Spleen (tissue), 11 donors: Measurements from ENCODE around the gene LMOD2. TPM values are rescaled to one million over a fixed set of nuclear protein-coding genes. Genes with fewer than 3 reads are reported as not detected.

Experiments
- DNase-seq: peaks from one replicate; pipeline ENCODE4 v3.0.0-alpha.2; 2020
- H3K27ac ChIP-seq, 8 donors: fragments of 200-600 bp; sonication (generic) in 7 of 8; 1 replicate in 4 of 8; 2 replicates in 4 of 8; pipeline versions ENCODE4 v1.5.0 to v1.8.0; 2016 to 2021; ENCODE audit warnings: inconsistent platforms in 4 of 8, mild to moderate bottlenecking in 4 of 8, moderate library complexity in 1 of 8
- H3K27me3 ChIP-seq, 7 donors: fragments of 200-600 bp; sonication (generic) in 6 of 7; replicated peaks in 1 of 7; 1 replicate in 4 of 7; 2 replicates in 3 of 7; pipeline versions ENCODE4 v1.5.0 to v1.8.0; 2016 to 2021; ENCODE audit warnings: inconsistent platforms in 3 of 7, mild to moderate bottlenecking in 1 of 7
- H3K36me3 ChIP-seq, 6 donors: fragments of 200-600 bp; sonication (generic) in 5 of 6; 1 replicate in 4 of 6; 2 replicates in 2 of 6; pipeline versions ENCODE4 v1.5.0 to v1.8.0; 2016 to 2021; ENCODE audit warnings: inconsistent platforms in 2 of 6
- H3K4me1 ChIP-seq, 6 donors: fragments of 200-600 bp; sonication (generic) in 5 of 6; 1 replicate in 3 of 6; 2 replicates in 3 of 6; pipeline versions ENCODE4 v1.5.0 to v1.8.0; 2016 to 2021; ENCODE audit warnings: inconsistent platforms in 3 of 6
- H3K4me3 ChIP-seq, 8 donors: fragments of 200-600 bp; sonication (generic) in 7 of 8; 1 replicate in 4 of 8; 2 replicates in 4 of 8; pipeline versions ENCODE4 v1.5.0 to v1.8.0; 2016 to 2021; ENCODE audit warnings: inconsistent platforms in 4 of 8, mild to moderate bottlenecking in 4 of 8, moderate library complexity in 2 of 8
- H3K9me3 ChIP-seq, 8 donors: fragments of 200-600 bp; sonication (generic) in 7 of 8; 1 replicate in 4 of 8; 2 replicates in 4 of 8; pipeline versions ENCODE4 v1.5.0 to v1.8.0; 2016 to 2021; ENCODE audit warnings: inconsistent platforms in 4 of 8
- POLR2A ChIP-seq, 3 donors: fragments of 450-650 bp; IDR thresholded peaks; one replicate each; pipeline ENCODE4 v1.5.1; 2017; ENCODE audit warnings: antibody characterized with exemption in 3 of 3, mild to moderate bottlenecking in 1 of 3
- POLR2AphosphoS5 ChIP-seq, 3 donors: sonication (generic); formaldehyde crosslinking; IDR thresholded peaks; one replicate each; pipeline ENCODE4 v1.5.1; 2017; ENCODE audit warnings: antibody characterized with exemption in 3 of 3
- WGBS, 5 donors: extraction: QIAGEN DNeasy Blood & Tissue Kit in 3 of 5; methylation state at CpG; one replicate each; pipeline versions ENCODE4 v1.1.5 to v1.1.7; 2013 to 2018; 5-methylcytosine and 5-hydroxymethylcytosine counted together
- intact Hi-C: fragments of 100-400 bp; cut with DNase I; formaldehyde crosslinking; loops from one replicate; pipeline ENCODE4 v1.15.0; 2023; ENCODE audit warnings: low total_unique reads
- polyA plus RNA-seq, 3 donors: library from polyadenylated mRNA; stranded (reverse); fragments of 200-250 nt; gene quantifications; one replicate each; pipeline ENCODE4 v1.2.1, GENCODE V29; 2013
- total RNA-seq, 7 donors: library from RNA; depleted of rRNA in 3 of 7; stranded (reverse); fragments of >200 nt in 3 of 7; fragmentation: NEBNext Ultra II Directional in 4 of 7; extraction: Animal tissue kit (Norgen Biotek cat#: 25700) in 4 of 7; gene quantifications; one replicate each; pipeline versions ENCODE4 v1.1.0 to v1.2.1, GENCODE V29; 2016 to 2021
- TF ChIP-seq, protein P1 (sequence below), 11 experiments: fragments of 200-600 bp in 7 of 11; fragments of 450-650 bp in 4 of 11; sonication (generic) in 4 of 11; IDR thresholded peaks in 8 of 11; conservative IDR thresholded peaks in 3 of 11; 1 replicate in 7 of 11; 2 replicates in 4 of 11; pipeline versions ENCODE4 v1.4.0 to v1.8.0; 2016 to 2021; ENCODE audit warnings: antibody characterized with exemption in 11 of 11, inconsistent platforms in 4 of 11, mild to moderate bottlenecking in 1 of 11
- donor health status: healthy with polysubstance abuse.
- donor health status: DM: no; HTN: no; CAD: no; lungs with moderate emphysema.
- donor health status: DM: no; HTN: no; CAD: no.
- donor health status: Bipolar disorder and iron deficiency.
- donor health status: healthy.
- donor health status: DM: no; HTN: no; CAD: no.
- donor health status: DM: yes; HTN: yes; CAD: no.

Gene LMOD2
- total and polyA plus RNA-seq, 10 donors = 0.03 TPM; not detected in 9

DNA sequence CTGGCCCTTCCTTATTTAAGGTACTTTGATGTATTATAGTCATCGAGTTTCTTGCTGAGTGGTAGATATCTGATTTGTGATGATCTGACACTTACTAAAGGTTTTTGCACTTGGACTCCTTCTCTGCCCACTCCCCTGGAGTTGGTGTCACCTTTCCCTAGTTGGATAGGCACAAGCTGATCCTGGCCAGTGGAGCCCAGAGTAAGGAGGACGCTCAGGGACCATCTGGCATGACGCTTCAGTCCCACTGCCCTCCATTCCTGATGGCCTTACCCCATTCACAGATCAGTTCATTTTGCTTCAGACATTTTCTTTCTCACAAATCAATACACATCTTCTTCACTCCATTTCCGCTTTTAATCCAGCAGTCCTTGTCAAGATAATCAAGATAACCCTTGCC lies 34.0 kb upstream of the LMOD2 start:
- TF ChIP-seq POLR2A (IDR thresholded peaks at IDR 0.05) (no peak), POLR2AphosphoS5 (IDR thresholded peaks at IDR 0.05) (no peak)
- TF ChIP-seq, protein P1, sequence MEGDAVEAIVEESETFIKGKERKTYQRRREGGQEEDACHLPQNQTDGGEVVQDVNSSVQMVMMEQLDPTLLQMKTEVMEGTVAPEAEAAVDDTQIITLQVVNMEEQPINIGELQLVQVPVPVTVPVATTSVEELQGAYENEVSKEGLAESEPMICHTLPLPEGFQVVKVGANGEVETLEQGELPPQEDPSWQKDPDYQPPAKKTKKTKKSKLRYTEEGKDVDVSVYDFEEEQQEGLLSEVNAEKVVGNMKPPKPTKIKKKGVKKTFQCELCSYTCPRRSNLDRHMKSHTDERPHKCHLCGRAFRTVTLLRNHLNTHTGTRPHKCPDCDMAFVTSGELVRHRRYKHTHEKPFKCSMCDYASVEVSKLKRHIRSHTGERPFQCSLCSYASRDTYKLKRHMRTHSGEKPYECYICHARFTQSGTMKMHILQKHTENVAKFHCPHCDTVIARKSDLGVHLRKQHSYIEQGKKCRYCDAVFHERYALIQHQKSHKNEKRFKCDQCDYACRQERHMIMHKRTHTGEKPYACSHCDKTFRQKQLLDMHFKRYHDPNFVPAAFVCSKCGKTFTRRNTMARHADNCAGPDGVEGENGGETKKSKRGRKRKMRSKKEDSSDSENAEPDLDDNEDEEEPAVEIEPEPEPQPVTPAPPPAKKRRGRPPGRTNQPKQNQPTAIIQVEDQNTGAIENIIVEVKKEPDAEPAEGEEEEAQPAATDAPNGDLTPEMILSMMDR (IDR thresholded peaks at IDR 0.05 in 8 of 11, conservative IDR thresholded peaks at IDR 0.05 in 3 of 11) = no peak
- Histone ChIP-seq H3K27ac (no peak overlapping the region), H3K4me3 (no peak overlapping the region), H3K36me3 (no peaks in the 10 kb centered on the region), H3K9me3 (no peaks in the 10 kb centered on the region), H3K27me3 (no peaks in the 10 kb centered on the region), H3K4me1 (no peaks in the 10 kb centered on the region)
- intact Hi-C loops = no loop called here
- DNase-seq = no peak
- whole genome bisulfite sequencing, 5 donors = 71 to 90% (median 84%) methylated on average over 4 of the region's 4 CpGs

DNA sequence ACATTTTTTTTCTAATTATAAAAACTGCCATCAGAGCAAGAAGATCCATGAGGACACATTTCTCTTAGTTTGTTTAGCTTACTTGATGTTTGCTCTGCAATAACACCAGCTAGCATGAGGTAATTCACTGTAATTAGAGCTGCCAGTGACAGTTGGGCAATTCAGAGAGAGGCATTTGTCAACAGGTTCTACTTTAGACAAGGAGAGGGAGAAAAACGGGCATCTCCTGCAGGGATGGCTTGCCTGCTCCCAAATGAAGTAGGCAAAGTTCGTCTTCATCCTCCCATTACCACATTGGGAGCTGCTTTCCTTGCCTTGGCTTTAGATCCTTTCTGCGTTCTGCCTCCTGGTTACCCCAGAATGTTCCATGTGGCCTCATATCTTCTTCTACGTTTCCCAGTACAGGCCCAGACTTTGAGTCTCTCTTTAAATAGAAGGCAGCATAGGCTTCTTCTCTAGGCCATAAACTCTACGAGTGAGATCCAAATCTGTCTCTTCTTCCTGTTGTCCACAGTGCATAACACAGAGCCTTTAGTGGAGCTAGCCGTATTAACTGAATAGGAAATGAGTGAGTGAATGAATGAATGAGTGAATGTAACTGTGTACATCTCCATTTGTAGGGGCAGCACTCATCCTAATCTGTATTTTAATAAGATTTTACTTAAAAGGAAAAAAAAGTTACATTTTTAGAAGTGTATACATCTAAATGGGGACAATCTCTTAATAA lies 32.8 kb upstream of the LMOD2 start:
- H3K4me1 ChIP-seq = no peaks in the 10 kb centered on the region
- no peaks in the 10 kb centered on the region for H3K36me3 ChIP-seq
- WGBS, 5 donors = 83 to 89% (median 87%) methylated on average over 6 of the region's 6 CpGs
- H3K27me3 ChIP-seq = no peaks in the 10 kb centered on the region
- no peak overlapping the region for H3K27ac ChIP-seq
- DNase-seq = no peak
- H3K9me3 ChIP-seq = no peaks in the 10 kb centered on the region
- intact Hi-C loops = no loop called here
- no peak overlapping the region for H3K4me3 ChIP-seq
- TF ChIP-seq POLR2A (IDR thresholded peaks at IDR 0.05) (no peak), POLR2AphosphoS5 (IDR thresholded peaks at IDR 0.05) (no peak)
- TF ChIP-seq, protein P1 (IDR thresholded peaks at IDR 0.05 in 8 of 11, conservative IDR thresholded peaks at IDR 0.05 in 3 of 11) = no peak

DNA sequence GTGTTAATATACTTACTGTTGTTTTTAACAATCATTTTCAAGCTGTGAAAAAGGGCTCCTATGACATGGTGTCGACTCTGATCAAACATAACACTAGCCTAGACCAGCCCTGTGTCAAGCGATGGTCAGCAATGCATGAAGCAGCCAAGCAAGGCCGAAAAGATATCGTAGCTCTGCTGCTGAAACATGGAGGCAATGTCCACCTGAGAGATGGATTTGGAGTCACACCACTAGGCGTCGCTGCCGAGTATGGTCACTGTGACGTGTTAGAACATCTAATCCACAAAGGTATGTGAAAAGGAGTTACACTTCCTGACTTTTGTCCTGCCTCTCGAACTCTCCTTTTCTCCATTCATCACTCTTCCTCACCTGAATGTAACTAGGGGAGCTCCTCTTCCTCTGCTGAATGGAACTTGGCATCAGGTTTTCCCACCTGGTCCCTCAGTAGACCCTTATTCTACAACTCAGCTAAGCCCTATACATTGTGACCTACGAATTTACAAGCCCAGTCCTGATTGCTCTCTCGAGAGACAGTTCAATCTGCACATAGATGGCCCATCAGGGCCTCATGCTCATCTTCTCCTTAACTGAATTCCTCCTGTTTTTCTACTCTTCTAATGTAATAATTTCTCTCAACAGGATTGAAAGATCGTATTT lies 31.0 kb upstream of the LMOD2 start:
- 57 to 62% (median 58%) methylated on average over 12 of the region's 12 CpGs for WGBS, 5 donors
- Histone ChIP-seq H3K9me3 (no peaks in the 10 kb centered on the region), H3K4me1 (no peaks in the 10 kb centered on the region), H3K27ac (no peak overlapping the region), H3K36me3 (no peaks in the 10 kb centered on the region), H3K27me3 (no peaks in the 10 kb centered on the region), H3K4me3 (no peak overlapping the region)
- peak; percentile 83 for DNase-seq
- no peak for TF ChIP-seq POLR2AphosphoS5 (IDR thresholded peaks at IDR 0.05)
- TF ChIP-seq, protein P1 (IDR thresholded peaks at IDR 0.05 in 8 of 11, conservative IDR thresholded peaks at IDR 0.05 in 3 of 11) = peak in 8 of 11 experiments; percentile 31 to 65 (median 58)
- intact Hi-C loops = no loop called here

DNA sequence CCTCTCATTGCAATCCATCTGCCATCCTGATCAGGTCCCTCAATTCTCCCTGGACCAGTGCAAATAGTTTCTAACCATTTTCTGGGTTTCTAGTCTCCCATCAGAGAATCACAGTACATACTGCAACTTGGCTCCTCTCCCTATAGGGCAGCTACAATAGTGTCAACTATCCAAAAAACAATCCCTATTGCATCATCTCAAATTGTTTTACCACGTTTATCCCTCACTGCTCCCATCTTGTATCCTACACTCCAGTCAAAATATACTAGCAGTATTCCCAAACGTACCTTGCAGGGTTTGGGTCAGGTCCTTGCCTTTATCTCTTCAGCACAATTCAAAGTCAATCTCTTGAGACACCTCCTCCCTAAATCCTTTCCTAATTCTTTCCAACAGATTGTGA lies 30.4 kb upstream of the LMOD2 start:
- intact Hi-C loops = no loop called here
- Histone ChIP-seq H3K36me3 (no peaks in the 10 kb centered on the region), H3K4me3 (no peak overlapping the region), H3K27ac (no peak overlapping the region), H3K9me3 (no peaks in the 10 kb centered on the region), H3K27me3 (no peaks in the 10 kb centered on the region), H3K4me1 (no peaks in the 10 kb centered on the region)
- no peak for TF ChIP-seq POLR2A (IDR thresholded peaks at IDR 0.05)
- TF ChIP-seq, protein P1 (IDR thresholded peaks at IDR 0.05 in 8 of 11, conservative IDR thresholded peaks at IDR 0.05 in 3 of 11) = no peak
- no peak for TF ChIP-seq POLR2AphosphoS5 (IDR thresholded peaks at IDR 0.05)
- WGBS, 5 donors = 64 to 72% (median 71%) methylated on average over 2 of the region's 2 CpGs
- DNase-seq = no peak
